EH (cell line): Measurements from ENCODE around the gene ZNF664.

Source experiments
- DNase-seq: peaks from one replicate; pipeline ENCODE4 v3.0.0-alpha.2; 2015; ENCODE audit warnings: low read depth

ZNF664 gene

GRCh38 chr12:123972457-123973401 lies at the start of gene ZNF664, which contains the start of gene CCDC92:
TSS of gene ZNF664 (plus strand) at chr12:123973215. CDS start at chr12:124012145, 38,930 bp downstream.
TSS of gene CCDC92 (minus strand) at chr12:123972831. CDS start at chr12:123944305, 28,526 bp downstream.
- DNase-seq: peak; percentile 91

- DNase-seq: no peak
Observed at GRCh38 chr12:123923927-123924326, 49.1 kb upstream of the ZNF664 start.

GRCh38 chr12:123924539-123924938 lies 48.5 kb upstream of the ZNF664 start:
- DNase-seq: no peak

GRCh38 chr12:123928274-123928865 lies 44.6 kb upstream of the ZNF664 start:
- no peak for DNase-seq

- no peak for DNase-seq
Observed at GRCh38 chr12:123928897-123929296, 44.1 kb upstream of the ZNF664 start.

- DNase-seq: no peak
Observed at GRCh38 chr12:123929946-123930583, 43.0 kb upstream of the ZNF664 start.

GRCh38 chr12:123931686-123932321 lies 41.2 kb upstream of the ZNF664 start:
- DNase-seq: no peak

GRCh38 chr12:123933214-123933613 lies 39.8 kb upstream of the ZNF664 start:
- no peak for DNase-seq

GRCh38 chr12:123934016-123934620 lies 38.9 kb upstream of the ZNF664 start:
- no peak for DNase-seq

- peak; percentile 62 for DNase-seq
Observed at GRCh38 chr12:123934829-123935228, 38.2 kb upstream of the ZNF664 start.

- DNase-seq: no peak
Observed at GRCh38 chr12:123935956-123936355, 37.1 kb upstream of the ZNF664 start.

GRCh38 chr12:123936471-123936870 lies 36.5 kb upstream of the ZNF664 start:
- no peak for DNase-seq

GRCh38 chr12:123936956-123937706 lies 35.9 kb upstream of the ZNF664 start:
- DNase-seq: no peak

GRCh38 chr12:123937707-123938591 lies 35.1 kb upstream of the ZNF664 start:
- peak; percentile 46 for DNase-seq

- peak; percentile 15 for DNase-seq
Observed at GRCh38 chr12:123938679-123939480, 34.1 kb upstream of the ZNF664 start.

GRCh38 chr12:123939716-123940626 lies 33.0 kb upstream of the ZNF664 start:
- DNase-seq: no peak

GRCh38 chr12:123940627-123940966 lies 32.4 kb upstream of the ZNF664 start:
- no peak for DNase-seq

GRCh38 chr12:123941000-123941399 lies 32.0 kb upstream of the ZNF664 start:
- no peak for DNase-seq
